ENCODE measurements around the gene ENTHD1. TPM values are rescaled to one million over a fixed set of nuclear protein-coding genes. Genes with fewer than 3 reads are reported as not detected.
"Not testable (repeated sequence)": the region's sequence is repeated elsewhere in the genome, so short reads cannot be mapped to it uniquely, and the experiment has no call there.

Gene ENTHD1
- total RNA-seq, 1 donor from 2014 or later: 0.11 TPM

DNA sequence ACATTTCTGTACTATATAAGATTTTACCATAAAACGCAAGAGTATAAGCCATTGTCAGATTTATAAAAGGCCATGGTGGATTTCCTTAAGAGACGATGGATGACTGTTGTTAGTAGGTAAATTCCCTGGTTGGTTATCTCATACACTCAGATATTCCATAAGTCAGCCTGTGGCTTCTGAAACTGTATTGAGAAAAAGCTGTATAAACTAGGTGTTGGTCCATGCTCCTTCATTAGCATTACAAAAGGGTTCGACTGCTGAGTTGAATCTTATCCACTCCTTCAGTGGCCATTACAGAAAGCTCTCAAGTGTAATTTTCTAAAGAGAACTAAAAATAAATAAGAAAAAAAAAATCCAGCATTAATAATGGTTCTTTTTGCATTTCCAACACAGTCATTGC lies 12.6 kb upstream of the ENTHD1 start:
- H3K27me3 Mint-ChIP-seq (ENCODE audit: low read depth): no peaks in the 10 kb centered on the region
- peak overlapping the region; percentile 92 for H3K4me3 Mint-ChIP-seq (ENCODE audit: low read depth)
- intact Hi-C loops (cut with micrococcal nuclease): loop anchor here (10.0 kb wide), 2 partner anchors 269 to 419 kb away; partner anchors contain the start of gene TNRC6B
- H3K36me3 Mint-ChIP-seq (ENCODE audit: low read depth): peaks cover 37% of the 10 kb centered on the region
- DNase-seq (ENCODE audit: low spot score): no peak
- peak overlapping the region; percentile 93 for H3K27ac Mint-ChIP-seq
- H3K4me1 Mint-ChIP-seq (ENCODE audit: low read depth): peaks cover 66% of the 10 kb centered on the region
- H3K9me3 Mint-ChIP-seq: no peaks in the 10 kb centered on the region

DNA sequence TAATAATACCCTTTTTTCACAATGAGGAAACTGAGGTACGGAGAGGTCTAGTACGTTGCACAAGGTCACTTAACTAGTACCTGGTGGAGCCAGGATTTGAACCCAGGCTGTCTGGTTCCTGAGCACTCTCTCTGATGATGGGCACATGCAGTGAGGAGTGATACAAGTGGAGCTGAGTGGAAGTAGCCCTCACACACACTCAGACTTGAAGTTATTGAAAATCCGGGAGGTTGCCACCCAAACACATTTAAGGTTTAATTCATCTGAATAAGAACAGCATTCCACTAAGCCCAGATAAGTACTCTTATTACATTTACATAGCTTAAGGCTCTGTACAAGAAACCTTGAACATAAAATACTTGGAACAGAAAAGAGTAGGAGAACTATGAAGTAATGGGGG lies 12.1 kb upstream of the ENTHD1 start:
- Mint-ChIP-seq H3K4me1 (ENCODE audit: low read depth) (peaks cover 64% of the 10 kb centered on the region), H3K27me3 (ENCODE audit: low read depth) (no peaks in the 10 kb centered on the region), H3K27ac (peak overlapping the region; percentile 93), H3K9me3 (no peaks in the 10 kb centered on the region), H3K4me3 (ENCODE audit: low read depth) (peak overlapping the region; percentile 92), H3K36me3 (ENCODE audit: low read depth) (peaks cover 32% of the 10 kb centered on the region)
- intact Hi-C loops (cut with micrococcal nuclease): loop anchor here (10.0 kb wide), 2 partner anchors 269 to 419 kb away; partner anchors contain the start of gene TNRC6B
- no peak for DNase-seq (ENCODE audit: low spot score)

- H3K9me3 Mint-ChIP-seq: no peaks in the 10 kb centered on the region
- peaks cover 64% of the 10 kb centered on the region for H3K4me1 Mint-ChIP-seq (ENCODE audit: low read depth)
- intact Hi-C loops (cut with micrococcal nuclease): loop anchor here (5.0 to 10.0 kb wide), 4 partner anchors 32 to 420 kb away; partner anchors contain the start of gene TNRC6B
- no peak for DNase-seq (ENCODE audit: low spot score)
- H3K27ac Mint-ChIP-seq: peak overlapping the region; percentile 93
- H3K27me3 Mint-ChIP-seq (ENCODE audit: low read depth): no peaks in the 10 kb centered on the region
- peak overlapping the region; percentile 92 for H3K4me3 Mint-ChIP-seq (ENCODE audit: low read depth)
- H3K36me3 Mint-ChIP-seq (ENCODE audit: low read depth): peaks cover 27% of the 10 kb centered on the region
Measured at GRCh38 chr22:39904862-39905261, 11.3 kb upstream of the ENTHD1 start.

DNA sequence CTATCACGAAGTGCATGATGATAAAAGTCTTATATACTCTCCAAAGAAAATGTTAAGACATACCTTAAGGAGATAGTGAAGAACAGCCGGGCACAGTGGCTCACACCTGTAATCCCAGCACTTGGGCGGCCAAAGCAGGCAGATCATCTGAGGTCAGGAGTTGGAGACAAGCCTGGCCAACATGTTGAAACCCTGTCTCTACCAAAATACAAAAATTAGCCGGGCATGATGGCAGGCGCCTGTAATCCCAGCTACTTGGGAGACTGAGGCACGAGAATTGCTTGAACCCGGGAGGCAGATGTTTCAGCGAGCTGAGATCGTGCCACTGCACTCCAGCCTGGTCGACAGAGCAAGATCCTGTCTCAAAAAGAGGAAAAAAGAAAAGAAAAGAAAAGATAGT lies 10.5 kb upstream of the ENTHD1 start:
- H3K36me3 Mint-ChIP-seq (ENCODE audit: low read depth): peaks cover 26% of the 10 kb centered on the region
- peaks cover 61% of the 10 kb centered on the region for H3K4me1 Mint-ChIP-seq (ENCODE audit: low read depth)
- H3K9me3 Mint-ChIP-seq; DNase-seq (ENCODE audit: low spot score); H3K27me3 Mint-ChIP-seq (ENCODE audit: low read depth): not testable (repeated sequence)
- intact Hi-C loops (cut with micrococcal nuclease): loop anchor here (5.0 to 10.0 kb wide), 4 partner anchors 33 to 421 kb away; partner anchors contain the start of gene TNRC6B
- peak overlapping the region; percentile 92 for H3K4me3 Mint-ChIP-seq (ENCODE audit: low read depth)
- H3K27ac Mint-ChIP-seq: peak overlapping the region; percentile 93

- no peak for DNase-seq (ENCODE audit: low spot score)
- peak overlapping the region; percentile 98 for H3K4me3 Mint-ChIP-seq (ENCODE audit: low read depth)
- H3K27ac Mint-ChIP-seq: peak overlapping the region; percentile 99
- intact Hi-C loops (cut with micrococcal nuclease): loop anchor here (1.0 to 10.0 kb wide), 6 partner anchors 36 to 423 kb away; partner anchors contain the start of gene TNRC6B
- H3K27me3 Mint-ChIP-seq (ENCODE audit: low read depth): no peaks in the 10 kb centered on the region
- peaks cover 40% of the 10 kb centered on the region for H3K4me1 Mint-ChIP-seq (ENCODE audit: low read depth)
- H3K36me3 Mint-ChIP-seq (ENCODE audit: low read depth): peaks cover 20% of the 10 kb centered on the region
- no peaks in the 10 kb centered on the region for H3K9me3 Mint-ChIP-seq
Measured at GRCh38 chr22:39901565-39902146, 8.1 kb upstream of the ENTHD1 start.

DNA sequence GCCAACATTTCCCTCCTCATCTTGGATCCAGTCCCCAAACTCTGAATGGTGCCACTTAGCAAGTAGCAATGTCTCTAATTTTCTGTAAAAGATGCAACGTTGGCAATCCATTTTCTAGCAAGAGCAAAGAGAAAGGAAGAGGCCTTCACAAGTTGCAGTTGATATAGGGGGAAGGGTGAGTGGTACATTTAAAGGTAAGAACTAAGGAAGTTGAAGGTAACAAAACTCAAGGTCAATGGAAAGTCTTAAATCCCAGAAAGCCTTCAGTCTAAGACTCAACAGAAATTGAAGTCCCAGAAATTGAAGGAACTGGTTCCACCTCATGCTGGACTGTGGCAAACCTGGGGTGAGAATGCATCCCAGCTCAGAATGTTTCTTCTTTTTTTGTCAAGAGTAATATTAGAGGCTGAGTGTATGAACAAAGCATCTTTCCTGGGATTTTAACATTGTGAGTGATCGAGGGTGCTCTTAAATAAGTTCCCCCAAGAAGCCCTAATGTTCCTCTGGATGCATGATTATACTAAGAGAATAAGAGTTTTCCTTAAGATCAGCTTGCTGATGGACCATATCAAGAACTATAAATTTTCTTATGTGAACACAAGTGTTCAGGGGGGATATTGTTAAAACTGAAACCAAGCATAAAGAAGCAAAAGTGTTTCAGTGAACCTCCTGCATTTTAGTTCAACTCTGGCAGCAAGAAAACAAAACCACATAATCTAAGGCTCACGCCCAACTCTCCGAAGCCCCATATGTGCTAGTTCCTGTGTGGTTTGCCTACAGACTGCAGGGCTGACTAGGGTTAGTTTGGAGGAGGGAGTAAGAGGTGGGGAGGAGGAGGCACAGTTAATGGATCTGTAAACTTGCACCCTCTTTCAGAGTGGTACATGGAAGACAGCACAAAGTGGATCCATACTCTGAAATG lies 7.0 kb upstream of the ENTHD1 start, which contains the start of gene GRAP2:
TSS of gene GRAP2 (plus strand) at position 779 of the 922 bp plus-strand sequence. CDS start 46,023 bp downstream, outside the sequence.
- Mint-ChIP-seq H3K4me3 (ENCODE audit: low read depth) (peak within 1 kb of the TSS; percentile 98), H3K27ac (peak within 1 kb of the TSS; percentile 99), H3K4me1 (ENCODE audit: low read depth) (peaks cover 31% of the 10 kb centered on the region), H3K27me3 (ENCODE audit: low read depth) (no peaks in the 10 kb centered on the region), H3K36me3 (ENCODE audit: low read depth) (peaks cover 20% of the 10 kb centered on the region), H3K9me3 (no peaks in the 10 kb centered on the region)
- intact Hi-C loops (cut with micrococcal nuclease): loop anchor here (1.0 to 10.0 kb wide), 6 partner anchors 37 to 424 kb away; partner anchors contain the start of gene TNRC6B
- DNase-seq (ENCODE audit: low spot score): peak; percentile 78

DNA sequence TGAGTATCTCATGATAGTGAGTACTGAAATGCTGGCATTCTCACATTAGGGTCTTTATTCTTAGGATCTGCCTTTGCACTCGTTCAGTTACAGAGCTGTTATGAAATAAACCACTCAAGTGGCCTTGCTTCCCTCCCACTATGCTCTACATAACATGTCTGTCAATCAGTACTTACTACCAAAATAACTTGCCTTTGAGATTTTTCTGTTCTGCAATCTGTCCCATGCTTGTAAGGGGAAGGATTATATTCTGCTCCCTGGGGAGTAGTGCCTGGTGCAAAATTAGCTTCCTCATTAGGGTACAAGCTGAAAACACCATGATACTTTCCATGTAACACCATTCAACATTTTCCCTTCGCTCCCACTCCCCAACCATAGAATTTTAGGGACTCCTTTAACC lies 5.4 kb upstream of the ENTHD1 start:
- Mint-ChIP-seq H3K9me3 (no peaks in the 10 kb centered on the region), H3K27ac (no peak overlapping the region), H3K27me3 (ENCODE audit: low read depth) (no peaks in the 10 kb centered on the region), H3K4me1 (ENCODE audit: low read depth) (peaks cover 21% of the 10 kb centered on the region), H3K36me3 (ENCODE audit: low read depth) (peaks cover 11% of the 10 kb centered on the region), H3K4me3 (ENCODE audit: low read depth) (no peak overlapping the region)
- no peak for DNase-seq (ENCODE audit: low spot score)
- intact Hi-C loops (cut with micrococcal nuclease): no loop called here

- no peak for DNase-seq (ENCODE audit: low spot score)
- H3K27ac Mint-ChIP-seq: no peak overlapping the region
- intact Hi-C loops (cut with micrococcal nuclease): no loop called here
Measured at GRCh38 chr22:39897841-39898240, 4.3 kb upstream of the ENTHD1 start.

GRCh38 chr22:39896313-39896996 lies 2.9 kb upstream of the ENTHD1 start:
- intact Hi-C loops (cut with micrococcal nuclease): no loop called here
- Mint-ChIP-seq H3K9me3 (no peaks in the 10 kb centered on the region), H3K36me3 (ENCODE audit: low read depth) (peaks cover 1% of the 10 kb centered on the region), H3K4me1 (ENCODE audit: low read depth) (peaks cover 26% of the 10 kb centered on the region), H3K27ac (no peak overlapping the region), H3K27me3 (ENCODE audit: low read depth) (no peaks in the 10 kb centered on the region), H3K4me3 (ENCODE audit: low read depth) (no peak overlapping the region)
- no peak for DNase-seq (ENCODE audit: low spot score)

More at GRCh38 chr22:39897841-39898240, 4.3 kb upstream of the ENTHD1 start:
- H3K4me3 Mint-ChIP-seq (ENCODE audit: low read depth): no peak overlapping the region
- no peaks in the 10 kb centered on the region for H3K9me3 Mint-ChIP-seq
- no peaks in the 10 kb centered on the region for H3K27me3 Mint-ChIP-seq (ENCODE audit: low read depth)
- peaks cover 10% of the 10 kb centered on the region for H3K36me3 Mint-ChIP-seq (ENCODE audit: low read depth)
- H3K4me1 Mint-ChIP-seq (ENCODE audit: low read depth): peaks cover 20% of the 10 kb centered on the region

DNA sequence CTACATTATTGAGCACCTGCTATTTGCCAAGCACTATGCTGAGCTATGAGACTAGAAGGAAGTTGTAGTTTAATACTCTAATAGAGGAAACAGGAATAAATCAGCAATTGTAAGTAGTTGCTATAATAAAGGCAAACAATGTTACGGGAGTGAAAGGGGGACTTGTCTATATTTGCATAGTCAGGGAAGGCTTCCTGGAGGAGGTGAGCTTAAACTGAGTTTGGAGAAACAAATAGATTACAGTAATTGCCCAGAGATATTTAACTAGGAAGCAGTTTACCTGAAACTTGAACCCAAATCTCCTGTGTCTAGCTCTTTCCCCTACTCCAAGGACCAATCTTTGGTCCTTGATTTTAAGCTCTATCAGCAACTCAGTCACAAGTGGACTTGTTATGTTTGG lies 2.1 kb upstream of the ENTHD1 start:
- Mint-ChIP-seq H3K36me3 (ENCODE audit: low read depth) (no peaks in the 10 kb centered on the region), H3K27ac (no peak overlapping the region), H3K4me3 (ENCODE audit: low read depth) (no peak overlapping the region), H3K9me3 (no peaks in the 10 kb centered on the region), H3K27me3 (ENCODE audit: low read depth) (no peaks in the 10 kb centered on the region), H3K4me1 (ENCODE audit: low read depth) (peaks cover 23% of the 10 kb centered on the region)
- no peak for DNase-seq (ENCODE audit: low spot score)
- intact Hi-C loops (cut with micrococcal nuclease): no loop called here

- no peak for DNase-seq (ENCODE audit: low spot score)
- no peaks in the 10 kb centered on the region for H3K9me3 Mint-ChIP-seq
- peaks cover 16% of the 10 kb centered on the region for H3K4me1 Mint-ChIP-seq (ENCODE audit: low read depth)
- no peak overlapping the region for H3K27ac Mint-ChIP-seq
- H3K36me3 Mint-ChIP-seq (ENCODE audit: low read depth): no peaks in the 10 kb centered on the region
- no peak overlapping the region for H3K4me3 Mint-ChIP-seq (ENCODE audit: low read depth)
- intact Hi-C loops (cut with micrococcal nuclease): no loop called here
- H3K27me3 Mint-ChIP-seq (ENCODE audit: low read depth): no peaks in the 10 kb centered on the region
Measured at GRCh38 chr22:39894554-39895092, 1.1 kb upstream of the ENTHD1 start.

GRCh38 chr22:39889924-39890323 lies 3.6 kb downstream of the ENTHD1 start:
- H3K36me3 Mint-ChIP-seq (ENCODE audit: low read depth); H3K27me3 Mint-ChIP-seq (ENCODE audit: low read depth); H3K4me3 Mint-ChIP-seq (ENCODE audit: low read depth); DNase-seq (ENCODE audit: low spot score); H3K9me3 Mint-ChIP-seq; H3K27ac Mint-ChIP-seq; H3K4me1 Mint-ChIP-seq (ENCODE audit: low read depth); intact Hi-C loops (cut with micrococcal nuclease): not testable (repeated sequence)

Data from activated T-helper 2 cell treated with anti-CD3 and anti-CD28 coated beads, Interferon-gamma antibody, Interleukin-2, Interleukin-4, amounts not matched to agents 10 μg/mL and 5 μg/mL and 100 μg/mL, durations not matched to agents 14 hours and 24 hours and 36 hours (primary cell).